ENCODE data around the gene ANKS1A.

DNA sequence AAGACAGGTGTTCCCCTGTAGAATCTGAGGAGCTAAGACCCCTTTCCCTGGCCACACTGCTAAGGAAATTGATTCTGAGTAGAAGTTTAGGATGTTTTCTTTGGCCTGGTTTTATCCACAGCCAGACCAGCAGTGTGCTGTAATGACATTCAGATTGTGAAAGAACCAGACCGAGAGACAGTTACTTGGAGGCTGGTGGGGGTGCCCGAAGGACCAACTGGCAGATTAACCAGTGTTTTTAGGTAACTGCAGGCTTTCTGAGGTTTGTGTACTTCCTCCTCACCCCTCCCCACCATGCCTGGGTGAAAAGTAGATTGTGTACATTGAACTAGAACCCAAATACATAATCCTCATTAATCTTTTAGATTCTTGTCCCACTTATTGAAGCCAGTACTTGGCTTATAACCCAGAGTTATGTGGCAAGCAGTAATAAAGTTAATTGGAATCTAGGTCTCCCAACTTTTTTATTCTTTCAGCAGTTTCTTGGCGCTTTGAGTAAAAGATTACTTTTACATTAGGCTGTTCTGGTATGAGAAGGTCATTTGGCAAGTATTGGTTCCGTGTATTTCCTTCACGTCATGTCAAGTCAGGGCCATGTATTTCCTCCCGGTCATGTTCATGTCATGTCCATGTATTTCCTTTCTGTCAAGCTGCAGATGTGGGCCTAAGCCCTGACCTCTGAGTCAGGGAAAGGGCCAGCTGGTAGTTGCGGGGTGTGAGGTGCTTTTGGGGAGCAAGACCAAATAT is 158.4 kb downstream of the ANKS1A start:
- TF ChIP-seq POLR2A (IDR thresholded peaks at IDR 0.05) = no peak
- TF ChIP-seq, protein P1, sequence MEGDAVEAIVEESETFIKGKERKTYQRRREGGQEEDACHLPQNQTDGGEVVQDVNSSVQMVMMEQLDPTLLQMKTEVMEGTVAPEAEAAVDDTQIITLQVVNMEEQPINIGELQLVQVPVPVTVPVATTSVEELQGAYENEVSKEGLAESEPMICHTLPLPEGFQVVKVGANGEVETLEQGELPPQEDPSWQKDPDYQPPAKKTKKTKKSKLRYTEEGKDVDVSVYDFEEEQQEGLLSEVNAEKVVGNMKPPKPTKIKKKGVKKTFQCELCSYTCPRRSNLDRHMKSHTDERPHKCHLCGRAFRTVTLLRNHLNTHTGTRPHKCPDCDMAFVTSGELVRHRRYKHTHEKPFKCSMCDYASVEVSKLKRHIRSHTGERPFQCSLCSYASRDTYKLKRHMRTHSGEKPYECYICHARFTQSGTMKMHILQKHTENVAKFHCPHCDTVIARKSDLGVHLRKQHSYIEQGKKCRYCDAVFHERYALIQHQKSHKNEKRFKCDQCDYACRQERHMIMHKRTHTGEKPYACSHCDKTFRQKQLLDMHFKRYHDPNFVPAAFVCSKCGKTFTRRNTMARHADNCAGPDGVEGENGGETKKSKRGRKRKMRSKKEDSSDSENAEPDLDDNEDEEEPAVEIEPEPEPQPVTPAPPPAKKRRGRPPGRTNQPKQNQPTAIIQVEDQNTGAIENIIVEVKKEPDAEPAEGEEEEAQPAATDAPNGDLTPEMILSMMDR (IDR thresholded peaks at IDR 0.05) = no peak
